Left ventricle myocardium inferior (tissue), 1 donor: ENCODE data around the gene PEDS1. TPM values are rescaled to one million over a fixed set of nuclear protein-coding genes. Genes with fewer than 3 reads are reported as not detected.

Experiments used
- DNase-seq: peaks from one replicate; pipeline ENCODE4 v3.0.0-alpha.2; 2020
- H3K27ac ChIP-seq: fragments of 200-600 bp; replicated peaks from 2 replicates; pipeline ENCODE4 v1.8.0; 2021
- H3K27me3 ChIP-seq: fragments of 200-600 bp; 2 replicates; pipeline ENCODE4 v1.8.0; 2021; ENCODE audit warnings: low read depth
- H3K36me3 ChIP-seq: fragments of 200-600 bp; 2 replicates; pipeline ENCODE4 v1.8.0; 2021
- H3K4me1 ChIP-seq: fragments of 200-600 bp; 2 replicates; pipeline ENCODE4 v1.8.0; 2021
- H3K4me3 ChIP-seq: fragments of 200-600 bp; 2 replicates; pipeline ENCODE4 v1.8.0; 2021; ENCODE audit warnings: mild to moderate bottlenecking, moderate library complexity
- H3K9me3 ChIP-seq: fragments of 200-600 bp; replicated peaks from 2 replicates; pipeline ENCODE4 v1.8.0; 2021
- intact Hi-C: fragments of 100-400 bp; cut with micrococcal nuclease; formaldehyde crosslinking; loops from one replicate; pipeline ENCODE4 v1.11.0; 2022
- total RNA-seq: library from RNA; stranded (reverse); fragmentation: NEBNext Ultra II Directional; extraction: Animal tissue kit (Norgen Biotek cat#: 25700); gene quantifications from one replicate; pipeline ENCODE4 v1.2.1, GENCODE V29; 2021
- TF ChIP-seq, protein P1 (sequence below): fragments of 200-600 bp; IDR thresholded peaks from 2 replicates; pipeline ENCODE4 v1.8.0; 2021; ENCODE audit warnings: antibody characterized with exemption, mild to moderate bottlenecking, borderline replicate concordance
- donor health status: DM: no; HTN: yes; CAD: no; lungs with severe emphysema.

The PEDS1 gene
- total RNA-seq, 1 donor from 2014 or later: 17.3 TPM

- H3K4me1 ChIP-seq: peaks cover 30% of the 10 kb centered on the region
- no peak overlapping the region for H3K27ac ChIP-seq
- DNase-seq: no peak
- no peaks in the 10 kb centered on the region for H3K27me3 ChIP-seq
- TF ChIP-seq, protein P1, sequence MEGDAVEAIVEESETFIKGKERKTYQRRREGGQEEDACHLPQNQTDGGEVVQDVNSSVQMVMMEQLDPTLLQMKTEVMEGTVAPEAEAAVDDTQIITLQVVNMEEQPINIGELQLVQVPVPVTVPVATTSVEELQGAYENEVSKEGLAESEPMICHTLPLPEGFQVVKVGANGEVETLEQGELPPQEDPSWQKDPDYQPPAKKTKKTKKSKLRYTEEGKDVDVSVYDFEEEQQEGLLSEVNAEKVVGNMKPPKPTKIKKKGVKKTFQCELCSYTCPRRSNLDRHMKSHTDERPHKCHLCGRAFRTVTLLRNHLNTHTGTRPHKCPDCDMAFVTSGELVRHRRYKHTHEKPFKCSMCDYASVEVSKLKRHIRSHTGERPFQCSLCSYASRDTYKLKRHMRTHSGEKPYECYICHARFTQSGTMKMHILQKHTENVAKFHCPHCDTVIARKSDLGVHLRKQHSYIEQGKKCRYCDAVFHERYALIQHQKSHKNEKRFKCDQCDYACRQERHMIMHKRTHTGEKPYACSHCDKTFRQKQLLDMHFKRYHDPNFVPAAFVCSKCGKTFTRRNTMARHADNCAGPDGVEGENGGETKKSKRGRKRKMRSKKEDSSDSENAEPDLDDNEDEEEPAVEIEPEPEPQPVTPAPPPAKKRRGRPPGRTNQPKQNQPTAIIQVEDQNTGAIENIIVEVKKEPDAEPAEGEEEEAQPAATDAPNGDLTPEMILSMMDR: no peak
- H3K9me3 ChIP-seq: peaks cover 23% of the 10 kb centered on the region
- intact Hi-C loops: no loop called here
- no peak overlapping the region for H3K4me3 ChIP-seq
- H3K36me3 ChIP-seq: peaks cover 12% of the 10 kb centered on the region
These were observed 45.2 kb upstream of the PEDS1 start for GRCh38 chr20:50198716-50199115.

GRCh38 chr20:50198180-50198666, 44.7 kb upstream of the PEDS1 start:
- TF ChIP-seq, protein P1: no peak
- peaks cover 18% of the 10 kb centered on the region for H3K9me3 ChIP-seq
- H3K4me1 ChIP-seq: peaks cover 35% of the 10 kb centered on the region
- H3K27me3 ChIP-seq: no peaks in the 10 kb centered on the region
- H3K27ac ChIP-seq: no peak overlapping the region
- no peak overlapping the region for H3K4me3 ChIP-seq
- DNase-seq: no peak
- peaks cover 12% of the 10 kb centered on the region for H3K36me3 ChIP-seq
- intact Hi-C loops: no loop called here

GRCh38 chr20:50197463-50198179, 44.1 kb upstream of the PEDS1 start:
- intact Hi-C loops: no loop called here
- Histone ChIP-seq H3K36me3 (peaks cover 12% of the 10 kb centered on the region), H3K9me3 (peaks cover 12% of the 10 kb centered on the region), H3K27me3 (no peaks in the 10 kb centered on the region), H3K27ac (no peak overlapping the region), H3K4me3 (no peak overlapping the region), H3K4me1 (peaks cover 41% of the 10 kb centered on the region)
- no peak for DNase-seq
- TF ChIP-seq, protein P1: no peak

DNA sequence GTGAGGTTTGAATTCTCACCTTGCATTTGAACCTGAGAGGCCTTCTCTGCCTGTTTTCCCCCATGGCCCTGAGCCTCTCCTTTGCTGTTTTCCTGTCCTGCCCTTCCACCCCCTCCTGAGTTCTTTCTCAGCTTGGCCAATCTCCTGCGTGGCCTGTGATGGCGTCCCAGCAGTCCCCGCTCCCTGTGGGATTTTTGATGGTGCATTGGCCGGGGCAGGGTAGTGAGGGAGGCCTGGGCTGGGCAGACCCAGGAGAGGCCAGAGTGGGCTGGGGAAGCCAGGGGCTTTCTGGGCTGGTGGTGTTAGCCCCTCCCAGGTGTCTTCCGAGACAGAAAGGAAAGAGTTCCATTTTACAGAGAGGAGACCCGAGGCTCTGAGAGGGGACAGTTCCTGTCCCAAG, 43.4 kb upstream of the PEDS1 start:
- H3K27ac ChIP-seq: no peak overlapping the region
- TF ChIP-seq, protein P1: no peak
- intact Hi-C loops: no loop called here

DNA sequence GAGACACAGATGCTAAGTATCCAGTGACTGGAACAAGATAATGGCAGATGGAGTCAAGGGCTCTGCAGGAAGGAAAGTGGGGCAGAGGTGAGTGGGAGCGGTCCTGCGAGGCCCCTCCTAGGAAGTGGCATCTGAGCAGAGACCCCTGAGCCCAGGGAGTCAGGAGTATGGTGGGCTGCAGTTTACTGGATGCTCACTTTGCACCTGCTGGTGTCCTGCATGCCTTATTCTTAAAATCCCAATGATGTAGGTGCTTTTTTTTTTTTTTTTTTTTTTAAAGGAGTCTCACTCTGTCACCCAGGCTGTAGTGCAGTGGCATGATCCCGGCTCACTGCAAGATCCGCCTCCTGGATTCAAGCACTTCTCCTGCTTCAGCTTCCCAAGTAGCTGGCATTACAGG, 42.7 kb upstream of the PEDS1 start:
- no peak for DNase-seq
- intact Hi-C loops: no loop called here
- no peak overlapping the region for H3K27ac ChIP-seq

More for the DNA sequence above, 43.4 kb upstream of the PEDS1 start:
- Histone ChIP-seq H3K27me3 (no peaks in the 10 kb centered on the region), H3K4me3 (no peak overlapping the region), H3K36me3 (peaks cover 12% of the 10 kb centered on the region), H3K4me1 (peaks cover 49% of the 10 kb centered on the region), H3K9me3 (peaks cover 11% of the 10 kb centered on the region)
- DNase-seq: no peak

More for the DNA sequence above, 42.7 kb upstream of the PEDS1 start:
- Histone ChIP-seq H3K36me3 (peaks cover 12% of the 10 kb centered on the region), H3K4me3 (no peak overlapping the region), H3K9me3 (peaks cover 11% of the 10 kb centered on the region), H3K4me1 (peaks cover 53% of the 10 kb centered on the region), H3K27me3 (no peaks in the 10 kb centered on the region)
- TF ChIP-seq, protein P1: no peak
